Neural progenitor cell (in vitro differentiated cells): ENCODE data around the gene RAD51B. TPM values are rescaled to one million over a fixed set of nuclear protein-coding genes. Genes with fewer than 3 reads are reported as not detected.
A peak's percentile ranks its signal among the peaks of the same experiment; 100 is the strongest.

Experiments used
- DNase-seq: peaks from one replicate; pipeline ENCODE4 v3.0.0-alpha.2; 2016; ENCODE audit warnings: low spot score
- H2AFZ ChIP-seq: fragments of 200-600 bp; sonication (generic); replicated peaks from 2 replicates; pipeline ENCODE4 v1.6.1; 2016; ENCODE audit warnings: antibody characterized with exemption
- H3F3A ChIP-seq: fragments of 200-600 bp; sonication (generic); 2 replicates; pipeline ENCODE4 v1.6.1; 2016; ENCODE audit warnings: antibody characterized with exemption, low read depth
- H3K27ac ChIP-seq: fragments of 200-600 bp; sonication (generic); 2 replicates; pipeline ENCODE4 v1.5.1; 2016; ENCODE audit warnings: mild to moderate bottlenecking
- H3K27me3 ChIP-seq: fragments of 200-600 bp; sonication (generic); 2 replicates; pipeline ENCODE4 v1.6.1; 2016; ENCODE audit warnings: mild to moderate bottlenecking, moderate library complexity
- H3K36me3 ChIP-seq: fragments of 200-600 bp; sonication (generic); 2 replicates; pipeline ENCODE4 v1.5.1; 2016
- H3K4me1 ChIP-seq: fragments of 200-600 bp; sonication (generic); 2 replicates; pipeline ENCODE4 v1.6.1; 2016; ENCODE audit warnings: mixed run types
- H3K4me2 ChIP-seq: fragments of 200-600 bp; sonication (generic); 2 replicates; pipeline ENCODE4 v1.6.1; 2016
- H3K4me3 ChIP-seq: fragments of 200-600 bp; sonication (generic); 2 replicates; pipeline ENCODE4 v1.5.1; 2016
- H3K79me2 ChIP-seq: fragments of 200-600 bp; sonication (generic); 2 replicates; pipeline ENCODE4 v1.6.1; 2016; ENCODE audit warnings: low read depth
- H3K9ac ChIP-seq: fragments of 200-600 bp; sonication (generic); 2 replicates; pipeline ENCODE4 v1.6.1; 2016
- H3K9me3 ChIP-seq: fragments of 200-600 bp; sonication (generic); 2 replicates; pipeline ENCODE4 v1.5.1; 2016; ENCODE audit warnings: low read depth
- H4K20me1 ChIP-seq: fragments of 200-600 bp; sonication (generic); 2 replicates; pipeline ENCODE4 v1.6.1; 2016; ENCODE audit warnings: low read depth
- H3K27ac Mint-ChIP-seq: 3 replicates; pipeline ENCODE4 v1.8.0; 2021; ENCODE audit warnings: mixed read lengths
- H3K27me3 Mint-ChIP-seq: 2 replicates; pipeline ENCODE4 v1.8.0; 2022; ENCODE audit warnings: low read depth, mild to moderate bottlenecking, inconsistent platforms, moderate library complexity, mixed read lengths; ENCODE audit not compliant: insufficient read depth
- H3K36me3 Mint-ChIP-seq: 3 replicates; pipeline ENCODE4 v1.8.0; 2021; ENCODE audit warnings: mixed read lengths
- H3K4me1 Mint-ChIP-seq: 3 replicates; pipeline ENCODE4 v1.8.0; 2021; ENCODE audit warnings: mixed read lengths
- H3K4me3 Mint-ChIP-seq: 3 replicates; pipeline ENCODE4 v1.8.0; 2021; ENCODE audit warnings: mild to moderate bottlenecking, moderate library complexity, mixed read lengths
- H3K9me3 Mint-ChIP-seq: 3 replicates; pipeline ENCODE4 v1.8.0; 2020; ENCODE audit warnings: mixed read lengths
- CTCF ChIP-seq: fragments of 200-600 bp; sonication (generic); IDR thresholded peaks from 2 replicates; pipeline ENCODE4 v1.5.1; 2017; ENCODE audit warnings: antibody characterized with exemption, mild to moderate bottlenecking
- EZH2 ChIP-seq: fragments of 200-600 bp; sonication (generic); IDR thresholded peaks from 2 replicates; pipeline ENCODE4 v1.6.1; 2017; ENCODE audit warnings: antibody characterized with exemption, mild to moderate bottlenecking, moderate library complexity
- EZH2phosphoT487 ChIP-seq: fragments of 200-600 bp; sonication (generic); IDR thresholded peaks from 2 replicates; pipeline ENCODE4 v1.6.1; 2017; ENCODE audit warnings: antibody characterized with exemption
- total RNA-seq: library from RNA; depleted of rRNA; stranded (reverse); fragments of >200 nt; gene quantifications from 2 replicates; pipeline ENCODE4 v1.2.3, GENCODE V29; 2015; ENCODE audit warnings: low replicate concordance

The RAD51B gene
- total RNA-seq, 1 donor from 2014 or later = 50.5 TPM

- Histone ChIP-seq H3K79me2 (no peaks in the 10 kb centered on the region), H3K9ac (no peak overlapping the region), H3K4me2 (no peak overlapping the region), H3K27ac (no peak overlapping the region), H3K9me3 (no peaks in the 10 kb centered on the region), H3F3A (peaks cover 18% of the 10 kb centered on the region), H3K27me3 (no peaks in the 10 kb centered on the region), H4K20me1 (no peaks in the 10 kb centered on the region), H3K4me1 (peaks cover 32% of the 10 kb centered on the region), H3K4me3 (no peak overlapping the region), H3K36me3 (no peaks in the 10 kb centered on the region), H2AFZ (no peak overlapping the region)
- H3K4me1 Mint-ChIP-seq = peaks cover 66% of the 10 kb centered on the region
- peaks cover 7% of the 10 kb centered on the region for H3K27me3 Mint-ChIP-seq
- TF ChIP-seq EZH2 = no peak
- no peak for TF ChIP-seq EZH2phosphoT487
- TF ChIP-seq CTCF = no peak
- H3K36me3 Mint-ChIP-seq = peaks cover 13% of the 10 kb centered on the region
- peaks cover 18% of the 10 kb centered on the region for H3K9me3 Mint-ChIP-seq
- no peak overlapping the region for H3K4me3 Mint-ChIP-seq
- DNase-seq = no peak
- peak overlapping the region; percentile 30 for H3K27ac Mint-ChIP-seq
Observed at GRCh38 chr14:68574461-68574860, 754.9 kb downstream of the RAD51B start.

GRCh38 chr14:68574906-68575305 lies 755.3 kb downstream of the RAD51B start:
- Histone ChIP-seq H3K9ac (no peak overlapping the region), H3K4me2 (no peak overlapping the region), H3K36me3 (no peaks in the 10 kb centered on the region), H3K4me1 (peaks cover 32% of the 10 kb centered on the region), H3K27me3 (no peaks in the 10 kb centered on the region), H3K79me2 (no peaks in the 10 kb centered on the region), H4K20me1 (no peaks in the 10 kb centered on the region), H2AFZ (no peak overlapping the region), H3K4me3 (no peak overlapping the region), H3K27ac (no peak overlapping the region), H3F3A (peaks cover 14% of the 10 kb centered on the region), H3K9me3 (no peaks in the 10 kb centered on the region)
- DNase-seq = no peak
- TF ChIP-seq EZH2 = no peak
- no peak for TF ChIP-seq CTCF
- TF ChIP-seq EZH2phosphoT487 = no peak
- no peak overlapping the region for H3K4me3 Mint-ChIP-seq
- peaks cover 66% of the 10 kb centered on the region for H3K4me1 Mint-ChIP-seq
- H3K27ac Mint-ChIP-seq = no peak overlapping the region
- H3K36me3 Mint-ChIP-seq = peaks cover 13% of the 10 kb centered on the region
- peaks cover 7% of the 10 kb centered on the region for H3K27me3 Mint-ChIP-seq
- H3K9me3 Mint-ChIP-seq = peaks cover 18% of the 10 kb centered on the region

GRCh38 chr14:68575426-68575825 lies 755.8 kb downstream of the RAD51B start:
- TF ChIP-seq EZH2phosphoT487 (no peak), EZH2 (no peak), CTCF (no peak)
- H3K4me3 Mint-ChIP-seq = no peak overlapping the region
- no peak for DNase-seq
- H3K9me3 ChIP-seq = no peaks in the 10 kb centered on the region
- peaks cover 7% of the 10 kb centered on the region for H3K27me3 Mint-ChIP-seq
- H2AFZ ChIP-seq = no peak overlapping the region
- H3K4me1 Mint-ChIP-seq = peaks cover 66% of the 10 kb centered on the region
- no peak overlapping the region for H3K4me2 ChIP-seq
- H3K27ac Mint-ChIP-seq = no peak overlapping the region
- H3K4me1 ChIP-seq = peaks cover 28% of the 10 kb centered on the region
- H3K36me3 ChIP-seq = no peaks in the 10 kb centered on the region
- H3K79me2 ChIP-seq = no peaks in the 10 kb centered on the region
- H3K27ac ChIP-seq = no peak overlapping the region
- no peaks in the 10 kb centered on the region for H4K20me1 ChIP-seq
- peaks cover 13% of the 10 kb centered on the region for H3K36me3 Mint-ChIP-seq
- peaks cover 18% of the 10 kb centered on the region for H3K9me3 Mint-ChIP-seq
- no peaks in the 10 kb centered on the region for H3K27me3 ChIP-seq
- H3K9ac ChIP-seq = no peak overlapping the region
- no peak overlapping the region for H3K4me3 ChIP-seq
- H3F3A ChIP-seq = peaks cover 9% of the 10 kb centered on the region
